Keratinocyte (primary cell): ENCODE data around the gene CNOT8.

Source experiments
- EZH2 ChIP-seq: IDR thresholded peaks from one replicate; pipeline ENCODE4 v1.6.1; 2012; ENCODE audit warnings: inconsistent platforms, mild to moderate bottlenecking, low read length, moderate library complexity
- TF ChIP-seq, protein P1 (sequence below), 3 experiments: IDR thresholded peaks in 1 of 3; conservative IDR thresholded peaks in 1 of 3; optimal IDR thresholded peaks in 1 of 3; 2 replicates in 2 of 3; 3 replicates in 1 of 3; pipeline versions ENCODE3 to v1.5.1; 2011; ENCODE audit warnings: low read length in 3 of 3, mild to moderate bottlenecking in 3 of 3, moderate library complexity in 2 of 3, control low read depth in 1 of 3, inconsistent platforms in 1 of 3; ENCODE audit not compliant: insufficient read depth in 2 of 3; ENCODE audit errors: extremely low read depth in 1 of 3

- TF ChIP-seq, protein P1, sequence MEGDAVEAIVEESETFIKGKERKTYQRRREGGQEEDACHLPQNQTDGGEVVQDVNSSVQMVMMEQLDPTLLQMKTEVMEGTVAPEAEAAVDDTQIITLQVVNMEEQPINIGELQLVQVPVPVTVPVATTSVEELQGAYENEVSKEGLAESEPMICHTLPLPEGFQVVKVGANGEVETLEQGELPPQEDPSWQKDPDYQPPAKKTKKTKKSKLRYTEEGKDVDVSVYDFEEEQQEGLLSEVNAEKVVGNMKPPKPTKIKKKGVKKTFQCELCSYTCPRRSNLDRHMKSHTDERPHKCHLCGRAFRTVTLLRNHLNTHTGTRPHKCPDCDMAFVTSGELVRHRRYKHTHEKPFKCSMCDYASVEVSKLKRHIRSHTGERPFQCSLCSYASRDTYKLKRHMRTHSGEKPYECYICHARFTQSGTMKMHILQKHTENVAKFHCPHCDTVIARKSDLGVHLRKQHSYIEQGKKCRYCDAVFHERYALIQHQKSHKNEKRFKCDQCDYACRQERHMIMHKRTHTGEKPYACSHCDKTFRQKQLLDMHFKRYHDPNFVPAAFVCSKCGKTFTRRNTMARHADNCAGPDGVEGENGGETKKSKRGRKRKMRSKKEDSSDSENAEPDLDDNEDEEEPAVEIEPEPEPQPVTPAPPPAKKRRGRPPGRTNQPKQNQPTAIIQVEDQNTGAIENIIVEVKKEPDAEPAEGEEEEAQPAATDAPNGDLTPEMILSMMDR (optimal IDR thresholded peaks at IDR 0.05 in 1 of 3, IDR thresholded peaks at IDR 0.05 in 1 of 3, conservative IDR thresholded peaks at IDR 0.05 in 1 of 3; ENCODE audit: extremely low read depth in 1 of 3, insufficient read depth in 2 of 3, low read length in 3 of 3), result no peak
- no peak for TF ChIP-seq EZH2
Measured at GRCh38 chr5:154829181-154829588, 29.2 kb upstream of the CNOT8 start.
